K562 (cell line): Measurements from ENCODE around the gene PPP1R15A. TPM values are rescaled to one million over a fixed set of nuclear protein-coding genes. Genes with fewer than 3 reads are reported as not detected.

Source experiments
- ATF2 ChIP-seq: sonication (generic); formaldehyde crosslinking; IDR thresholded peaks from 2 replicates; pipeline ENCODE4 v1.8.1; 2022; ENCODE audit warnings: missing genetic modification reagents
- CBX1 ChIP-seq: sonication (generic); IDR thresholded peaks from 2 replicates; pipeline ENCODE4 v1.6.1; 2016; ENCODE audit warnings: antibody characterized with exemption, low read depth, mild to moderate bottlenecking
- ELF1 ChIP-seq: fragments of 200-800 bp; sonication (Bioruptor generic); IDR thresholded peaks from 2 replicates; pipeline ENCODE4 v1.6.1; 2016; ENCODE audit warnings: missing genetic modification characterization, missing compliant biosample characterization
- HLTF ChIP-seq: fragments of 450-650 bp; IDR thresholded peaks from 2 replicates; pipeline ENCODE4 v1.6.1; 2016
- MCM2 ChIP-seq: fragments of 450-650 bp; IDR thresholded peaks from 2 replicates; pipeline ENCODE4 v1.6.1; 2017; ENCODE audit warnings: low read depth, mild to moderate bottlenecking
- MTA3 ChIP-seq: fragments of 450-650 bp; formaldehyde crosslinking; IDR thresholded peaks from 2 replicates; pipeline ENCODE4 v1.6.1; 2017; ENCODE audit warnings: mild to moderate bottlenecking, borderline replicate concordance
- PTRF ChIP-seq: fragments of 450-650 bp; IDR thresholded peaks from 2 replicates; pipeline ENCODE4 v1.6.1; 2016; ENCODE audit warnings: mild to moderate bottlenecking, missing genetic modification characterization, missing compliant biosample characterization
- PYGO2 ChIP-seq: fragments of 450-650 bp; IDR thresholded peaks from 2 replicates; pipeline ENCODE4 v1.6.1; 2016; ENCODE audit warnings: mild to moderate bottlenecking, missing genetic modification characterization, moderate library complexity, missing compliant biosample characterization
- RBM14 ChIP-seq: fragments of 200-400 bp; formaldehyde crosslinking; IDR thresholded peaks from 2 replicates; pipeline ENCODE4 v1.6.1; 2018; ENCODE audit warnings: low read depth, mild to moderate bottlenecking, low read length, moderate library complexity, borderline replicate concordance; ENCODE audit not compliant: insufficient read depth
- SAFB ChIP-seq: fragments of 200-400 bp; formaldehyde crosslinking; IDR thresholded peaks from 2 replicates; pipeline ENCODE4 v1.6.1; 2017; ENCODE audit warnings: low read depth, low read length, borderline replicate concordance
- SIN3A ChIP-seq, 2 experiments: fragments of 150-350 bp in 1 of 2; IDR thresholded peaks; 2 replicates each; pipeline ENCODE4 v1.6.1; 2011 to 2016; ENCODE audit warnings: borderline replicate concordance in 2 of 2, low read depth in 2 of 2, low read length in 2 of 2, mild to moderate bottlenecking in 2 of 2, moderate library complexity in 2 of 2; ENCODE audit not compliant: control insufficient read depth in 1 of 2
- SNRNP70 ChIP-seq: fragments of 200-400 bp; formaldehyde crosslinking; optimal IDR thresholded peaks from 2 replicates; pipeline ENCODE3; 2017; ENCODE audit warnings: low read depth, low read length
- SP1 ChIP-seq: sonication (generic); formaldehyde crosslinking; IDR thresholded peaks from 2 replicates; pipeline ENCODE4 v1.8.1; 2022; ENCODE audit warnings: mild to moderate bottlenecking, missing genetic modification reagents
- SPI1 ChIP-seq: IDR thresholded peaks from 2 replicates; pipeline ENCODE4 v1.6.1; 2011; ENCODE audit warnings: low read depth, low read length, control low read depth, borderline replicate concordance
- SRSF7 ChIP-seq: fragments of 200-400 bp; formaldehyde crosslinking; optimal IDR thresholded peaks from 2 replicates; pipeline ENCODE3; 2017; ENCODE audit warnings: mild to moderate bottlenecking, low read depth, low read length
- TRIM24 ChIP-seq, 2 experiments: fragments of 450-650 bp; IDR thresholded peaks; 2 replicates each; pipeline ENCODE4 v1.6.1; 2016
- ZC3H8 ChIP-seq: fragments of 450-650 bp; IDR thresholded peaks from 2 replicates; pipeline ENCODE4 v1.6.1; 2017
- ZFP36 ChIP-seq: fragments of 150-350 bp; IDR thresholded peaks from 2 replicates; pipeline ENCODE4 v1.6.1; 2018; ENCODE audit warnings: low read length, low read depth; ENCODE audit not compliant: partially characterized antibody
- ZKSCAN8 ChIP-seq: fragments of 200-800 bp; sonication (Bioruptor generic); IDR thresholded peaks from 2 replicates; pipeline ENCODE4 v1.6.1; 2016; ENCODE audit warnings: missing genetic modification characterization, missing compliant biosample characterization
- ZNF133 ChIP-seq: fragments of 250-450 bp; sonication (Bioruptor Pico); IDR thresholded peaks from 2 replicates; pipeline ENCODE4 v1.4.0; 2020; ENCODE audit warnings: mild to moderate bottlenecking
- ZNF239 ChIP-seq: fragments of 250-450 bp; sonication (Bioruptor Pico); IDR thresholded peaks from 2 replicates; pipeline ENCODE4 v1.4.0; 2020; ENCODE audit warnings: mild to moderate bottlenecking
- ZNF449 ChIP-seq: fragments of 250-450 bp; sonication (Bioruptor Pico); IDR thresholded peaks from 2 replicates; pipeline ENCODE4 v1.8.0; 2022; ENCODE audit warnings: moderate library complexity, mild to moderate bottlenecking, inconsistent platforms
- ZSCAN29 ChIP-seq: fragments of 450-650 bp; IDR thresholded peaks from 2 replicates; pipeline ENCODE4 v1.6.1; 2017
- polyA plus RNA-seq, 8 experiments: library from polyadenylated mRNA; depleted of rRNA in 4 of 8; stranded (reverse) in 5 of 8; unstranded in 3 of 8; fragments of >200 nt; fragmentation: Nextera tagmentation in 2 of 8; fragmentation: Illumina TruSeq in 1 of 8; extraction: Ambion mirVana in 2 of 8; extraction: Trizol in 1 of 8; gene quantifications; 2 replicates each; pipeline versions ENCODE4 v1.2.1 to v1.2.3, GENCODE V29; 2011 to 2014; ENCODE audit warnings: inconsistent platforms in 1 of 8, missing spikeins in 1 of 8
- total RNA-seq, 7 experiments: library from RNA; depleted of rRNA in 6 of 7; stranded (reverse); fragments of >200 nt in 6 of 7; fragmentation: Illumina TruSeq in 2 of 7; extraction: Trizol in 2 of 7; gene quantifications; 2 replicates each; pipeline versions ENCODE4 v1.2.1 to v1.2.3, GENCODE V29; 2011 to 2021; ENCODE audit warnings: low replicate concordance in 1 of 7
- TF ChIP-seq, protein P1 (sequence below): IDR thresholded peaks from 2 replicates; pipeline ENCODE4 v1.6.1; 2014; ENCODE audit warnings: antibody characterized with exemption

Gene PPP1R15A
- total and polyA plus RNA-seq, 9 of the 15 experiments (the other 6 are each of a cell fraction or from before 2014, with no cell fraction given), result 0.42 to 73.7 (median 44.0) TPM

DNA sequence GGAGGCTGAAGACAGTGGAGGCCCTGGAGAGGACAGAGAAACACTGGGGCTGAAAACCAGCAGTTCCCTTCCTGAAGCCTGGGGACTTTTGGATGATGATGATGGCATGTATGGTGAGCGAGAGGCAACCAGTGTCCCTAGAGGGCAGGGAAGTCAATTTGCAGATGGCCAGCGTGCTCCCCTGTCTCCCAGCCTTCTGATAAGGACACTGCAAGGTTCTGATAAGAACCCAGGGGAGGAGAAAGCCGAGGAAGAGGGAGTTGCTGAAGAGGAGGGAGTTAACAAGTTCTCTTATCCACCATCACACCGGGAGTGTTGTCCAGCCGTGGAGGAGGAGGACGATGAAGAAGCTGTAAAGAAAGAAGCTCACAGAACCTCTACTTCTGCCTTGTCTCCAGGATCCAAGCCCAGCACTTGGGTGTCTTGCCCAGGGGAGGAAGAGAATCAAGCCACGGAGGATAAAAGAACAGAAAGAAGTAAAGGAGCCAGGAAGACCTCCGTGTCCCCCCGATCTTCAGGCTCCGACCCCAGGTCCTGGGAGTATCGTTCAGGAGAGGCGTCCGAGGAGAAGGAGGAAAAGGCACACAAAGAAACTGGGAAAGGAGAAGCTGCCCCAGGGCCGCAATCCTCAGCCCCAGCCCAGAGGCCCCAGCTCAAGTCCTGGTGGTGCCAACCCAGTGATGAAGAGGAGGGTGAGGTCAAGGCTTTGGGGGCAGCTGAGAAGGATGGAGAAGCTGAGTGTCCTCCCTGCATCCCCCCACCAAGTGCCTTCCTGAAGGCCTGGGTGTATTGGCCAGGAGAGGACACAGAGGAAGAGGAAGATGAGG lies 1.5 kb downstream of the PPP1R15A start (continued):
- TF ChIP-seq SIN3A (IDR thresholded peaks at IDR 0.05; ENCODE audit: borderline replicate concordance in 2 of 2, control insufficient read depth in 1 of 2, low read depth in 2 of 2, low read length in 2 of 2), result peak in 1 of 2 experiments; percentile 81; a peak in 1 of 4 replicates
- no peak for TF ChIP-seq RBM14
- TF ChIP-seq, protein P1, sequence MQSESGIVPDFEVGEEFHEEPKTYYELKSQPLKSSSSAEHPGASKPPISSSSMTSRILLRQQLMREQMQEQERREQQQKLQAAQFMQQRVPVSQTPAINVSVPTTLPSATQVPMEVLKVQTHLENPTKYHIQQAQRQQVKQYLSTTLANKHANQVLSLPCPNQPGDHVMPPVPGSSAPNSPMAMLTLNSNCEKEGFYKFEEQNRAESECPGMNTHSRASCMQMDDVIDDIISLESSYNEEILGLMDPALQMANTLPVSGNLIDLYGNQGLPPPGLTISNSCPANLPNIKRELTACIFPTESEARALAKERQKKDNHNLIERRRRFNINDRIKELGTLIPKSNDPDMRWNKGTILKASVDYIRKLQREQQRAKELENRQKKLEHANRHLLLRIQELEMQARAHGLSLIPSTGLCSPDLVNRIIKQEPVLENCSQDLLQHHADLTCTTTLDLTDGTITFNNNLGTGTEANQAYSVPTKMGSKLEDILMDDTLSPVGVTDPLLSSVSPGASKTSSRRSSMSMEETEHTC, result peak; percentile 79; the same call in 1 of the 2 replicates
- peak; percentile 83 for TF ChIP-seq PYGO2
- TF ChIP-seq ZNF449 (CRISPR knock-in tag), result no peak
- TF ChIP-seq ZKSCAN8 (CRISPR knock-in tag), result peak; percentile 84; the same call in 1 of the 2 replicates
- no peak for TF ChIP-seq ELF1
- TF ChIP-seq SNRNP70, result no peak
- TF ChIP-seq ZFP36, result peak; percentile 6
- TF ChIP-seq HLTF, result peak; percentile 81; the same call in 1 of the 2 replicates
- TF ChIP-seq CBX1, result no peak
- no peak for TF ChIP-seq PTRF (tag)
- peak; percentile 14; the same call in 1 of the 2 replicates for TF ChIP-seq SP1
- TF ChIP-seq MCM2, result no peak
- TF ChIP-seq ATF2, result no peak
- peak; percentile 93 to 94 for TF ChIP-seq TRIM24 (IDR thresholded peaks at IDR 0.05)
- no peak for TF ChIP-seq ZNF133
- no peak for TF ChIP-seq SRSF7
- TF ChIP-seq MTA3, result peak; percentile 92
- TF ChIP-seq ZSCAN29, result no peak
- no peak for TF ChIP-seq ZC3H8
- peak; percentile 85 for TF ChIP-seq SPI1
- no peak for TF ChIP-seq SAFB
- peak; percentile 73 for TF ChIP-seq ZNF239 (CRISPR knock-in tag)
